HCT116 (cell line): ENCODE data around the gene NHSL2. TPM values are rescaled to one million over a fixed set of nuclear protein-coding genes. Genes with fewer than 3 reads are reported as not detected.

Source experiments
- ATAC-seq: fragments of 200-7000 bp; cut with Tn5 transposase; 2 replicates; pipeline ENCODE4 v1.9.1; 2020; ENCODE audit warnings: mild to moderate bottlenecking, moderate library complexity
- BruUV-seq: library from RNA; stranded (reverse); fragments of 400-500 nt; replicated peaks from 2 replicates; lab custom pipeline; 2021; lab: Mats Ljungman, UMichigan
- CTCF ChIA-PET: fragments of 300-600 bp; sonication (Branson Sonifier 250); formaldehyde crosslinking; loops from one replicate; lab custom pipeline; 2021; ENCODE audit warnings: antibody characterized with exemption; lab: Charles Lee
- POLR2A ChIA-PET: fragments of 300-600, 350-600 bp; sonication (Branson Sonifier 250); formaldehyde crosslinking; loops from one replicate; lab custom pipeline; 2021; ENCODE audit warnings: antibody characterized with exemption; lab: Charles Lee
- RAD21 ChIA-PET, 2 experiments: fragments of 300-600 bp; sonication (Branson Sonifier 250); formaldehyde crosslinking; loops; one replicate each; lab custom pipeline; 2023; ENCODE audit warnings: low total read pairs in 2 of 2; ENCODE audit not compliant: uncharacterized antibody in 2 of 2, unreplicated experiment in 2 of 2, low non-redundant PET in 1 of 2; lab: Charles Lee
- DNase-seq: peaks from one replicate; pipeline ENCODE4 v3.0.0-alpha.2; 2010; ENCODE audit warnings: low read depth, low spot score
- H2AFZ ChIP-seq: fragments of 200-600 bp; shearing (Covaris generic), sonication (generic); 2 replicates; pipeline ENCODE4 v1.6.1; 2017; ENCODE audit warnings: low read depth, mixed run types, mixed read lengths, antibody characterized with exemption, low read length; ENCODE audit not compliant: poor library complexity, severe bottlenecking
- H3K27ac ChIP-seq: 2 replicates; pipeline ENCODE4 v1.5.1; 2012; ENCODE audit warnings: low read depth, low read length
- H3K27me3 ChIP-seq: fragments of 200-600 bp; sonication (generic); 2 replicates; pipeline ENCODE4 v1.6.1; 2016; ENCODE audit warnings: mixed run types, low read length, mixed read lengths; ENCODE audit not compliant: insufficient read depth
- H3K36me3 ChIP-seq, 2 experiments: fragments of 200-500 bp in 1 of 2; fragments of 200-600 bp in 1 of 2; sonication (Bioruptor generic) in 1 of 2; sonication (generic) in 1 of 2; 2 replicates each; pipeline versions ENCODE4 v1.5.1 to v1.6.1; 2014 to 2016; ENCODE audit warnings: low read length in 2 of 2, inconsistent platforms in 1 of 2, mixed read lengths in 1 of 2, mixed run types in 1 of 2; ENCODE audit not compliant: insufficient read depth in 2 of 2, control insufficient read depth in 1 of 2
- H3K4me1 ChIP-seq, 2 experiments: fragments of 200-600 bp in 1 of 2; sonication (generic) in 1 of 2; 2 replicates each; pipeline versions ENCODE4 v1.5.1 to v1.6.1; 2012 to 2017; ENCODE audit warnings: low read length in 2 of 2, inconsistent platforms in 1 of 2, mild to moderate bottlenecking in 1 of 2, mixed read lengths in 1 of 2, mixed run types in 1 of 2, moderate library complexity in 1 of 2; ENCODE audit not compliant: insufficient read depth in 2 of 2, control insufficient read depth in 1 of 2
- H3K4me2 ChIP-seq: fragments of 200-600 bp; sonication (generic); 2 replicates; pipeline ENCODE4 v1.6.1; 2017; ENCODE audit warnings: mixed run types, low read length, mixed read lengths
- H3K4me3 ChIP-seq, 2 experiments: fragments of 200-600 bp in 1 of 2; sonication (generic) in 1 of 2; replicated peaks in 1 of 2; 2 replicates each; pipeline ENCODE4 v1.5.1; 2011 to 2016; ENCODE audit warnings: low read length in 2 of 2, control low read depth in 1 of 2, low read depth in 1 of 2, mild to moderate bottlenecking in 1 of 2, mixed read lengths in 1 of 2, mixed run types in 1 of 2
- H3K79me2 ChIP-seq: fragments of 200-600 bp; sonication (generic); 2 replicates; pipeline ENCODE4 v1.6.1; 2017; ENCODE audit warnings: mild to moderate bottlenecking, mixed run types, low read length, moderate library complexity, mixed read lengths; ENCODE audit not compliant: insufficient read depth
- H3K9ac ChIP-seq: fragments of 200-600 bp; sonication (generic); 2 replicates; pipeline ENCODE4 v1.6.1; 2016; ENCODE audit warnings: low read length, mixed read lengths
- H3K9me2 ChIP-seq: fragments of 200-600 bp; sonication (generic), shearing (Covaris generic); 2 replicates; pipeline ENCODE4 v1.6.1; 2017; ENCODE audit warnings: mixed run types, mild to moderate bottlenecking, moderate library complexity; ENCODE audit not compliant: insufficient read depth
- H3K9me3 ChIP-seq, 2 experiments: fragments of 200-500 bp in 1 of 2; fragments of 200-600 bp in 1 of 2; sonication (Bioruptor generic) in 1 of 2; sonication (generic) in 1 of 2; 2 replicates each; pipeline ENCODE4 v1.6.1; 2014 to 2017; ENCODE audit warnings: low read length in 2 of 2, mixed read lengths in 2 of 2, inconsistent platforms in 1 of 2, low read depth in 1 of 2, mild to moderate bottlenecking in 1 of 2, mixed run types in 1 of 2, moderate library complexity in 1 of 2; ENCODE audit not compliant: control insufficient read depth in 1 of 2, insufficient read depth in 1 of 2
- H4K20me1 ChIP-seq: fragments of 200-600 bp; sonication (generic), shearing (Covaris generic); 2 replicates; pipeline ENCODE4 v1.6.1; 2017; ENCODE audit warnings: mixed run types, mild to moderate bottlenecking, moderate library complexity; ENCODE audit not compliant: insufficient read depth
- ATF3 ChIP-seq: IDR thresholded peaks from 2 replicates; pipeline ENCODE4 v1.6.1; 2012
- CBX3 ChIP-seq: IDR thresholded peaks from 2 replicates; pipeline ENCODE4 v1.6.1; 2012; ENCODE audit warnings: low read depth
- CEBPB ChIP-seq: IDR thresholded peaks from 2 replicates; pipeline ENCODE4 v1.6.1; 2012; ENCODE audit warnings: low read depth
- EGR1 ChIP-seq: IDR thresholded peaks from 2 replicates; pipeline ENCODE4 v1.6.1; 2012; ENCODE audit warnings: low read depth
- ELF1 ChIP-seq: IDR thresholded peaks from 2 replicates; pipeline ENCODE4 v1.6.1; 2012; ENCODE audit warnings: low read depth, borderline replicate concordance
- EZH2 ChIP-seq: fragments of 200-600 bp; sonication (generic); IDR thresholded peaks from 2 replicates; pipeline ENCODE4 v1.6.1; 2017; ENCODE audit warnings: antibody characterized with exemption, mixed run types
- EZH2phosphoT487 ChIP-seq: fragments of 200-600 bp; IDR thresholded peaks from 2 replicates; pipeline ENCODE4 v1.6.1; 2018; ENCODE audit warnings: antibody characterized with exemption, borderline replicate concordance
- FOSL1 ChIP-seq: IDR thresholded peaks from 2 replicates; pipeline ENCODE4 v1.6.1; 2012; ENCODE audit warnings: low read depth
- JUND ChIP-seq: IDR thresholded peaks from 2 replicates; pipeline ENCODE4 v1.6.1; 2012
- MAX ChIP-seq: IDR thresholded peaks from 2 replicates; pipeline ENCODE4 v1.6.1; 2012
- POLR2A ChIP-seq: IDR thresholded peaks from 2 replicates; pipeline ENCODE4 v1.7.0; 2011; ENCODE audit warnings: borderline replicate concordance; ENCODE audit not compliant: insufficient read depth, insufficient read length; ENCODE audit errors: extremely low read depth
- POLR2AphosphoS5 ChIP-seq: IDR thresholded peaks from 2 replicates; pipeline ENCODE4 v1.6.1; 2011; ENCODE audit warnings: mild to moderate bottlenecking, low read depth, low read length, moderate library complexity
- RAD21 ChIP-seq: IDR thresholded peaks from 2 replicates; pipeline ENCODE4 v1.6.1; 2012; ENCODE audit warnings: low read depth, mild to moderate bottlenecking
- REST ChIP-seq: IDR thresholded peaks from 2 replicates; pipeline ENCODE4 v1.6.1; 2012; ENCODE audit warnings: low read depth
- SIN3A ChIP-seq: IDR thresholded peaks from 2 replicates; pipeline ENCODE4 v1.6.1; 2012; ENCODE audit warnings: low read depth
- SP1 ChIP-seq: IDR thresholded peaks from 2 replicates; pipeline ENCODE4 v1.6.1; 2012; ENCODE audit warnings: low read depth
- SRF ChIP-seq: IDR thresholded peaks from 2 replicates; pipeline ENCODE4 v1.6.1; 2012; ENCODE audit warnings: low read depth
- TCF7L2 ChIP-seq: IDR thresholded peaks from 2 replicates; pipeline ENCODE4 v1.7.0; 2011; ENCODE audit warnings: borderline replicate concordance, inconsistent platforms; ENCODE audit not compliant: insufficient read depth, insufficient read length; ENCODE audit errors: extremely low read depth
- ZBTB33 ChIP-seq: IDR thresholded peaks from 2 replicates; pipeline ENCODE4 v1.6.1; 2011; ENCODE audit warnings: mild to moderate bottlenecking, low read length, moderate library complexity; ENCODE audit not compliant: insufficient replicate concordance; ENCODE audit errors: extremely low read depth
- ZFX ChIP-seq: fragments of 450-650 bp; IDR thresholded peaks from 2 replicates; pipeline ENCODE4 v1.6.1; 2017
- intact Hi-C: fragments of 100-400 bp; cut with micrococcal nuclease; formaldehyde crosslinking; loops from 2 replicates; pipeline ENCODE4 v1.10.0; 2022
- total RNA-seq: library from RNA; stranded (reverse); gene quantifications from one replicate; pipeline ENCODE4 v1.2.1, GENCODE V29; 2021; ENCODE audit not compliant: unreplicated experiment

The NHSL2 gene
- total RNA-seq, 1 experiment from 2014 or later = 0.22 TPM

GRCh38 chrX:72108666-72109065 is 198.0 kb downstream of the NHSL2 start:
- BruUV-seq = no TSS peak
- RAD21 ChIA-PET = no interaction called here
- H3K9ac ChIP-seq = no peak overlapping the region
- POLR2A ChIA-PET = no interaction called here
- no peaks in the 10 kb centered on the region for H3K9me2 ChIP-seq
- H3K4me2 ChIP-seq = no peak overlapping the region
- no peaks in the 10 kb centered on the region for H4K20me1 ChIP-seq
- no peaks in the 10 kb centered on the region for H3K9me3 ChIP-seq
- CTCF ChIA-PET = no interaction called here
- no peak for ATAC-seq
- no peak overlapping the region for H2AFZ ChIP-seq
- no peaks in the 10 kb centered on the region for H3K36me3 ChIP-seq
- intact Hi-C loops = no loop called here
- H3K27ac ChIP-seq = no peak overlapping the region
- H3K4me3 ChIP-seq = no peak overlapping the region
- no peaks in the 10 kb centered on the region for H3K79me2 ChIP-seq
- TF ChIP-seq RAD21 = no peak
- TF ChIP-seq POLR2A = no peak
- TF ChIP-seq EZH2 = no peak
- TF ChIP-seq POLR2AphosphoS5 = no peak
- no peak for TF ChIP-seq JUND
- TF ChIP-seq TCF7L2 = no peak
- TF ChIP-seq CEBPB = no peak
- TF ChIP-seq SRF = no peak
- no peak for TF ChIP-seq FOSL1
- TF ChIP-seq CBX3 = no peak
- no peak for TF ChIP-seq ATF3
- no peak for TF ChIP-seq MAX
- no peak for TF ChIP-seq REST
- no peak for TF ChIP-seq EGR1
- TF ChIP-seq SIN3A = no peak
- no peak for TF ChIP-seq SP1
- TF ChIP-seq ZFX = no peak
- TF ChIP-seq EZH2phosphoT487 = no peak
- no peak for TF ChIP-seq ELF1
- TF ChIP-seq ZBTB33 = no peak
- TF ChIP-seq, all 23 proteins: peak for 0
- no peak for DNase-seq
- H3K27me3 ChIP-seq = no peaks in the 10 kb centered on the region
- H3K4me1 ChIP-seq = no peaks in the 10 kb centered on the region
